Peyer's patch (tissue), 4 donors: Measurements from ENCODE around the gene RHOT1.

ENCODE experiments used
- POLR2A ChIP-seq, 2 donors: fragments of 450-650 bp; IDR thresholded peaks; one replicate each; pipeline ENCODE4 v1.5.1; 2017; ENCODE audit warnings: antibody characterized with exemption in 2 of 2, mild to moderate bottlenecking in 2 of 2, moderate library complexity in 2 of 2
- TF ChIP-seq, protein P1 (sequence below), 6 experiments: fragments of 450-650 bp in 4 of 6; fragments of 200-600 bp in 2 of 6; sonication (generic) in 1 of 6; IDR thresholded peaks; one replicate each; pipeline ENCODE4 v1.5.1; 2017 to 2019; ENCODE audit warnings: antibody characterized with exemption in 6 of 6, mild to moderate bottlenecking in 3 of 6, moderate library complexity in 1 of 6

DNA sequence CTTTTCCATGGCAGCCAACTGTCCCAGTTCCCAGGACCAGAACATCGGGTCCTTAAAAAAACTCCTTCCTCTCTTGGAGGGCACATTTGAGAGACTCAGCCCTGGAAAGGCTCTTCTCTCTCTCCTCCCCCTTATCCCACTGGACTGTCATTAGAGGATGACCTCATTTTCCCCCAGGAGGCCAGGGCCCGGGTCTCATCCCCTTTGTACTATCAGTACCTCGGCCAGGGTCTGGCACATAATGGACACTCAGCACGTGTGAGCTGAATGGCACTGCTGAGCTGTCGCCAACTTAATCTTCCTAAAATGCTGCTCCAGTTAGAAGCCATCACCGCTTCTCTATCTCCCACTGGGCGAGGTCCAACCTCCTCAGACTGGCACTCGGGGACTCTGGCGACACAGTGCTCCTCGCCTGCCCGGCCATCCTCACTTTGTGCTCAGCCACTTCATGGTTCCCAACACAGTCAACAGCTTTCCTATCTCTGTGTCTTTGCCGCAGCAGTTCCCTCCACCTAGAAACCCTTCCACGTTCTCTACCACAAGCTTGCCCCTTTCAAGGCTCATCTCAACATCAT lies 119.7 kb downstream of the RHOT1 start:
- TF ChIP-seq POLR2A (IDR thresholded peaks at IDR 0.05) = no peak
- TF ChIP-seq, protein P1, sequence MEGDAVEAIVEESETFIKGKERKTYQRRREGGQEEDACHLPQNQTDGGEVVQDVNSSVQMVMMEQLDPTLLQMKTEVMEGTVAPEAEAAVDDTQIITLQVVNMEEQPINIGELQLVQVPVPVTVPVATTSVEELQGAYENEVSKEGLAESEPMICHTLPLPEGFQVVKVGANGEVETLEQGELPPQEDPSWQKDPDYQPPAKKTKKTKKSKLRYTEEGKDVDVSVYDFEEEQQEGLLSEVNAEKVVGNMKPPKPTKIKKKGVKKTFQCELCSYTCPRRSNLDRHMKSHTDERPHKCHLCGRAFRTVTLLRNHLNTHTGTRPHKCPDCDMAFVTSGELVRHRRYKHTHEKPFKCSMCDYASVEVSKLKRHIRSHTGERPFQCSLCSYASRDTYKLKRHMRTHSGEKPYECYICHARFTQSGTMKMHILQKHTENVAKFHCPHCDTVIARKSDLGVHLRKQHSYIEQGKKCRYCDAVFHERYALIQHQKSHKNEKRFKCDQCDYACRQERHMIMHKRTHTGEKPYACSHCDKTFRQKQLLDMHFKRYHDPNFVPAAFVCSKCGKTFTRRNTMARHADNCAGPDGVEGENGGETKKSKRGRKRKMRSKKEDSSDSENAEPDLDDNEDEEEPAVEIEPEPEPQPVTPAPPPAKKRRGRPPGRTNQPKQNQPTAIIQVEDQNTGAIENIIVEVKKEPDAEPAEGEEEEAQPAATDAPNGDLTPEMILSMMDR (IDR thresholded peaks at IDR 0.05) = no peak
